CD4-positive, alpha-beta T cell treated with Interferon gamma for 1 hour (primary cell): Measurements from ENCODE around the gene SFT2D1.

Experiments used
- DNase-seq: peaks from one replicate; pipeline ENCODE4 v3.0.0-alpha.2; 2020

The SFT2D1 gene

GRCh38 chr6:166333172-166333995, 9.0 kb downstream of the SFT2D1 start:
- peak; percentile 23 for DNase-seq

- DNase-seq: no peak
These were observed 10.6 kb downstream of the SFT2D1 start for GRCh38 chr6:166331503-166332415.

GRCh38 chr6:166330612-166331011, 11.7 kb downstream of the SFT2D1 start:
- no peak for DNase-seq

GRCh38 chr6:166325383-166326042, 16.8 kb downstream of the SFT2D1 start:
- DNase-seq: no peak

- no peak for DNase-seq
These were observed 18.9 kb downstream of the SFT2D1 start for GRCh38 chr6:166323395-166323794.

GRCh38 chr6:166318649-166319600, 23.4 kb downstream of the SFT2D1 start:
- DNase-seq: no peak

GRCh38 chr6:166318227-166318626, 24.1 kb downstream of the SFT2D1 start:
- no peak for DNase-seq

- no peak for DNase-seq
These were observed 24.8 kb downstream of the SFT2D1 start for GRCh38 chr6:166317261-166318212.

GRCh38 chr6:166315436-166315835, 26.9 kb downstream of the SFT2D1 start:
- DNase-seq: no peak

- DNase-seq: no peak
These were observed 27.9 kb downstream of the SFT2D1 start for GRCh38 chr6:166314454-166314853.

- peak; percentile 55 for DNase-seq
These were observed 28.9 kb downstream of the SFT2D1 start for GRCh38 chr6:166313255-166314070.

- DNase-seq: no peak
These were observed 29.5 kb downstream of the SFT2D1 start for GRCh38 chr6:166312832-166313231.

GRCh38 chr6:166310634-166311033, 31.7 kb downstream of the SFT2D1 start:
- DNase-seq: no peak

- DNase-seq: no peak
These were observed 32.4 kb downstream of the SFT2D1 start for GRCh38 chr6:166309977-166310376.

- no peak for DNase-seq
These were observed 33.4 kb downstream of the SFT2D1 start for GRCh38 chr6:166308769-166309589.

GRCh38 chr6:166308033-166308768, 34.1 kb downstream of the SFT2D1 start, which contains the start of gene PRR18:
Gene PRR18 (minus strand): TSS chr6:166308392. CDS start chr6:166308142, 250 bp downstream.
- DNase-seq: no peak

- DNase-seq: no peak
These were observed 35.0 kb downstream of the SFT2D1 start for GRCh38 chr6:166307082-166308032.
